ENCODE data around the gene CHCHD3. TPM values are rescaled to one million over a fixed set of nuclear protein-coding genes. Genes with fewer than 3 reads are reported as not detected.

CHCHD3 gene
- total RNA-seq, 1 experiment from 2014 or later: 114 TPM

DNA sequence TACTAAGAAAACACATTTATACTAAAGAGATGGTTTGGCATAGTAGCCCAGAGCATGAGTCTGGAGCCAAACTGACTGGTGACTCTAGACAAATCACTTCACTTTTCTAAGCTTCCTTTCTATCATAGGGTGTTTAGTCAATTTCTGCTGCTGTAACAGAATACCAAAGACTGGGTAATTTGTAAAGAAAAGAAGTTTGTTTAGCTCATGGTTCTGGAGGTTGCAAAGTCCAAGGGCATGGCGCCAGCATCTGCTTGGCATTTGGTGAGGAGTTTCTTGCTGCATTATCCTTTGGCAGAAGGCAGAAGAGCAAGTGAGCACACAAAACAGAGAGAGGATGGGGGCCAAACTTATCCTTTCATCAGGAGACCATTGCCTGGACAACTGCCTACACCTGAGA lies 146.3 kb downstream of the CHCHD3 start:
- Mint-ChIP-seq H3K4me1 (peaks cover 21% of the 10 kb centered on the region), H3K27ac (no peak overlapping the region), H3K9me3 (peaks cover 10% of the 10 kb centered on the region), H3K36me3 (peaks cover 4% of the 10 kb centered on the region; the same call in 1 of the 2 replicates), H3K27me3 (ENCODE audit: low read depth) (no peaks in the 10 kb centered on the region), H3K4me3 (no peak overlapping the region)
- ChIA-PET POLR2A (no interaction called here), CTCF (no interaction called here)
- ATAC-seq (no peak), DNase-seq (ENCODE audit: low spot score) (no peak)
- TF ChIP-seq TEAD1 (CRISPR knock-in tag; IDR thresholded peaks at IDR 0.05) (no peak), ESRRA (CRISPR knock-in tag; IDR thresholded peaks at IDR 0.05; ENCODE audit: borderline replicate concordance) (no peak), RELA (CRISPR knock-in tag; IDR thresholded peaks at IDR 0.05; ENCODE audit: borderline replicate concordance) (no peak), TCF7 (CRISPR knock-in tag; IDR thresholded peaks at IDR 0.05; ENCODE audit: low read depth) (no peak), NR3C1 (CRISPR knock-in tag; conservative IDR thresholded peaks at IDR 0.05; ENCODE audit: low read depth) (no peak)
- TF ChIP-seq, protein P1, sequence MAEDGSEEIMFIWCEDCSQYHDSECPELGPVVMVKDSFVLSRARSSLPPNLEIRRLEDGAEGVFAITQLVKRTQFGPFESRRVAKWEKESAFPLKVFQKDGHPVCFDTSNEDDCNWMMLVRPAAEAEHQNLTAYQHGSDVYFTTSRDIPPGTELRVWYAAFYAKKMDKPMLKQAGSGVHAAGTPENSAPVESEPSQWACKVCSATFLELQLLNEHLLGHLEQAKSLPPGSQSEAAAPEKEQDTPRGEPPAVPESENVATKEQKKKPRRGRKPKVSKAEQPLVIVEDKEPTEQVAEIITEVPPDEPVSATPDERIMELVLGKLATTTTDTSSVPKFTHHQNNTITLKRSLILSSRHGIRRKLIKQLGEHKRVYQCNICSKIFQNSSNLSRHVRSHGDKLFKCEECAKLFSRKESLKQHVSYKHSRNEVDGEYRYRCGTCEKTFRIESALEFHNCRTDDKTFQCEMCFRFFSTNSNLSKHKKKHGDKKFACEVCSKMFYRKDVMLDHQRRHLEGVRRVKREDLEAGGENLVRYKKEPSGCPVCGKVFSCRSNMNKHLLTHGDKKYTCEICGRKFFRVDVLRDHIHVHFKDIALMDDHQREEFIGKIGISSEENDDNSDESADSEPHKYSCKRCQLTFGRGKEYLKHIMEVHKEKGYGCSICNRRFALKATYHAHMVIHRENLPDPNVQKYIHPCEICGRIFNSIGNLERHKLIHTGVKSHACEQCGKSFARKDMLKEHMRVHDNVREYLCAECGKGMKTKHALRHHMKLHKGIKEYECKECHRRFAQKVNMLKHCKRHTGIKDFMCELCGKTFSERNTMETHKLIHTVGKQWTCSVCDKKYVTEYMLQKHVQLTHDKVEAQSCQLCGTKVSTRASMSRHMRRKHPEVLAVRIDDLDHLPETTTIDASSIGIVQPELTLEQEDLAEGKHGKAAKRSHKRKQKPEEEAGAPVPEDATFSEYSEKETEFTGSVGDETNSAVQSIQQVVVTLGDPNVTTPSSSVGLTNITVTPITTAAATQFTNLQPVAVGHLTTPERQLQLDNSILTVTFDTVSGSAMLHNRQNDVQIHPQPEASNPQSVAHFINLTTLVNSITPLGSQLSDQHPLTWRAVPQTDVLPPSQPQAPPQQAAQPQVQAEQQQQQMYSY (CRISPR knock-in tag; IDR thresholded peaks at IDR 0.05): no peak

DNA sequence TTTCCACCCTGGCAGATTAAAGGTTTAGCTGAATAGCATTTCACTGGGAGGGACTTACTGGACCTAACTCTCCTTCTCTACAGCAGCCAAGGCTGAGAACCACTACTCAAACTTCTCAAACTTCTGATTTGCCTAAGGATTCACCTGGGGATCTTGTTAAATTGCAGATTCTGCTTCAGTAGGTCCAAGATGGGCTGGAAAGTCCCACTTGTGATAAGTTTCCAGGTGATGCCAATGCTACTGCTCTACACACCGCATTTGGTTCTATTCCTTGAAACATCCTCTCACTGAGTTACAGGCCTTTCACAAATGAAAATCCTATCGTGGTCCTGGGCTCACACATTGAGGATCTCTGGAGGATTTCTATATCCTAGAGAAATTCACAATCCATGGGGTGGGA lies 147.9 kb downstream of the CHCHD3 start:
- ATAC-seq (no peak), DNase-seq (ENCODE audit: low spot score) (no peak)
- Mint-ChIP-seq H3K27ac (no peak overlapping the region), H3K36me3 (peaks cover 4% of the 10 kb centered on the region; the same call in 1 of the 2 replicates), H3K27me3 (ENCODE audit: low read depth) (no peaks in the 10 kb centered on the region), H3K9me3 (peaks cover 10% of the 10 kb centered on the region), H3K4me3 (no peak overlapping the region), H3K4me1 (peaks cover 21% of the 10 kb centered on the region)
- POLR2A ChIA-PET: no interaction called here
- CTCF ChIA-PET: no interaction called here
- TF ChIP-seq EMX1 (CRISPR knock-in tag; IDR thresholded peaks at IDR 0.05): no peak
- TF ChIP-seq, protein P2, sequence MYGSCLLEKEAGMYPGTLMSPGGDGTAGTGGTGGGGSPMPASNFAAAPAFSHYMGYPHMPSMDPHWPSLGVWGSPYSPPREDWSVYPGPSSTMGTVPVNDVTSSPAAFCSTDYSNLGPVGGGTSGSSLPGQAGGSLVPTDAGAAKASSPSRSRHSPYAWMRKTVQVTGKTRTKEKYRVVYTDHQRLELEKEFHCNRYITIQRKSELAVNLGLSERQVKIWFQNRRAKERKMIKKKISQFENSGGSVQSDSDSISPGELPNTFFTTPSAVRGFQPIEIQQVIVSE (CRISPR knock-in tag; IDR thresholded peaks at IDR 0.05; ENCODE audit: borderline replicate concordance): no peak
- TF ChIP-seq, protein P3, sequence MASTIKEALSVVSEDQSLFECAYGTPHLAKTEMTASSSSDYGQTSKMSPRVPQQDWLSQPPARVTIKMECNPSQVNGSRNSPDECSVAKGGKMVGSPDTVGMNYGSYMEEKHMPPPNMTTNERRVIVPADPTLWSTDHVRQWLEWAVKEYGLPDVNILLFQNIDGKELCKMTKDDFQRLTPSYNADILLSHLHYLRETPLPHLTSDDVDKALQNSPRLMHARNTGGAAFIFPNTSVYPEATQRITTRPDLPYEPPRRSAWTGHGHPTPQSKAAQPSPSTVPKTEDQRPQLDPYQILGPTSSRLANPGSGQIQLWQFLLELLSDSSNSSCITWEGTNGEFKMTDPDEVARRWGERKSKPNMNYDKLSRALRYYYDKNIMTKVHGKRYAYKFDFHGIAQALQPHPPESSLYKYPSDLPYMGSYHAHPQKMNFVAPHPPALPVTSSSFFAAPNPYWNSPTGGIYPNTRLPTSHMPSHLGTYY (CRISPR knock-in tag; IDR thresholded peaks at IDR 0.05): no peak
- TF ChIP-seq, protein P4, sequence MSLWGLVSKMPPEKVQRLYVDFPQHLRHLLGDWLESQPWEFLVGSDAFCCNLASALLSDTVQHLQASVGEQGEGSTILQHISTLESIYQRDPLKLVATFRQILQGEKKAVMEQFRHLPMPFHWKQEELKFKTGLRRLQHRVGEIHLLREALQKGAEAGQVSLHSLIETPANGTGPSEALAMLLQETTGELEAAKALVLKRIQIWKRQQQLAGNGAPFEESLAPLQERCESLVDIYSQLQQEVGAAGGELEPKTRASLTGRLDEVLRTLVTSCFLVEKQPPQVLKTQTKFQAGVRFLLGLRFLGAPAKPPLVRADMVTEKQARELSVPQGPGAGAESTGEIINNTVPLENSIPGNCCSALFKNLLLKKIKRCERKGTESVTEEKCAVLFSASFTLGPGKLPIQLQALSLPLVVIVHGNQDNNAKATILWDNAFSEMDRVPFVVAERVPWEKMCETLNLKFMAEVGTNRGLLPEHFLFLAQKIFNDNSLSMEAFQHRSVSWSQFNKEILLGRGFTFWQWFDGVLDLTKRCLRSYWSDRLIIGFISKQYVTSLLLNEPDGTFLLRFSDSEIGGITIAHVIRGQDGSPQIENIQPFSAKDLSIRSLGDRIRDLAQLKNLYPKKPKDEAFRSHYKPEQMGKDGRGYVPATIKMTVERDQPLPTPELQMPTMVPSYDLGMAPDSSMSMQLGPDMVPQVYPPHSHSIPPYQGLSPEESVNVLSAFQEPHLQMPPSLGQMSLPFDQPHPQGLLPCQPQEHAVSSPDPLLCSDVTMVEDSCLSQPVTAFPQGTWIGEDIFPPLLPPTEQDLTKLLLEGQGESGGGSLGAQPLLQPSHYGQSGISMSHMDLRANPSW (CRISPR knock-in tag; conservative IDR thresholded peaks at IDR 0.05; ENCODE audit: low read depth): no peak
- TF ChIP-seq, protein P5, sequence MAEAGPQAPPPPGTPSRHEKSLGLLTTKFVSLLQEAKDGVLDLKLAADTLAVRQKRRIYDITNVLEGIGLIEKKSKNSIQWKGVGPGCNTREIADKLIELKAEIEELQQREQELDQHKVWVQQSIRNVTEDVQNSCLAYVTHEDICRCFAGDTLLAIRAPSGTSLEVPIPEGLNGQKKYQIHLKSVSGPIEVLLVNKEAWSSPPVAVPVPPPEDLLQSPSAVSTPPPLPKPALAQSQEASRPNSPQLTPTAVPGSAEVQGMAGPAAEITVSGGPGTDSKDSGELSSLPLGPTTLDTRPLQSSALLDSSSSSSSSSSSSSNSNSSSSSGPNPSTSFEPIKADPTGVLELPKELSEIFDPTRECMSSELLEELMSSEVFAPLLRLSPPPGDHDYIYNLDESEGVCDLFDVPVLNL (CRISPR knock-in tag; IDR thresholded peaks at IDR 0.05; ENCODE audit: borderline replicate concordance, low read depth): no peak
- no peak for TF ChIP-seq ZNF232 (CRISPR knock-in tag; IDR thresholded peaks at IDR 0.05)
- no peak for TF ChIP-seq NFYB (CRISPR knock-in tag; conservative IDR thresholded peaks at IDR 0.05; ENCODE audit: low read depth)
- no peak for TF ChIP-seq TEAD4 (CRISPR knock-in tag; IDR thresholded peaks at IDR 0.05)
- no peak for TF ChIP-seq GABPB1 (CRISPR knock-in tag; IDR thresholded peaks at IDR 0.05)
- TF ChIP-seq PRRX2 (CRISPR knock-in tag; IDR thresholded peaks at IDR 0.05): no peak
- TF ChIP-seq CREB1 (CRISPR knock-in tag; IDR thresholded peaks at IDR 0.05): no peak
- no peak for TF ChIP-seq OVOL2 (CRISPR knock-in tag; IDR thresholded peaks at IDR 0.05; ENCODE audit: borderline replicate concordance)
- TF ChIP-seq, protein P6, sequence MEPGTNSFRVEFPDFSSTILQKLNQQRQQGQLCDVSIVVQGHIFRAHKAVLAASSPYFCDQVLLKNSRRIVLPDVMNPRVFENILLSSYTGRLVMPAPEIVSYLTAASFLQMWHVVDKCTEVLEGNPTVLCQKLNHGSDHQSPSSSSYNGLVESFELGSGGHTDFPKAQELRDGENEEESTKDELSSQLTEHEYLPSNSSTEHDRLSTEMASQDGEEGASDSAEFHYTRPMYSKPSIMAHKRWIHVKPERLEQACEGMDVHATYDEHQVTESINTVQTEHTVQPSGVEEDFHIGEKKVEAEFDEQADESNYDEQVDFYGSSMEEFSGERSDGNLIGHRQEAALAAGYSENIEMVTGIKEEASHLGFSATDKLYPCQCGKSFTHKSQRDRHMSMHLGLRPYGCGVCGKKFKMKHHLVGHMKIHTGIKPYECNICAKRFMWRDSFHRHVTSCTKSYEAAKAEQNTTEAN (CRISPR knock-in tag; IDR thresholded peaks at IDR 0.05): no peak
- TF ChIP-seq, protein P7, sequence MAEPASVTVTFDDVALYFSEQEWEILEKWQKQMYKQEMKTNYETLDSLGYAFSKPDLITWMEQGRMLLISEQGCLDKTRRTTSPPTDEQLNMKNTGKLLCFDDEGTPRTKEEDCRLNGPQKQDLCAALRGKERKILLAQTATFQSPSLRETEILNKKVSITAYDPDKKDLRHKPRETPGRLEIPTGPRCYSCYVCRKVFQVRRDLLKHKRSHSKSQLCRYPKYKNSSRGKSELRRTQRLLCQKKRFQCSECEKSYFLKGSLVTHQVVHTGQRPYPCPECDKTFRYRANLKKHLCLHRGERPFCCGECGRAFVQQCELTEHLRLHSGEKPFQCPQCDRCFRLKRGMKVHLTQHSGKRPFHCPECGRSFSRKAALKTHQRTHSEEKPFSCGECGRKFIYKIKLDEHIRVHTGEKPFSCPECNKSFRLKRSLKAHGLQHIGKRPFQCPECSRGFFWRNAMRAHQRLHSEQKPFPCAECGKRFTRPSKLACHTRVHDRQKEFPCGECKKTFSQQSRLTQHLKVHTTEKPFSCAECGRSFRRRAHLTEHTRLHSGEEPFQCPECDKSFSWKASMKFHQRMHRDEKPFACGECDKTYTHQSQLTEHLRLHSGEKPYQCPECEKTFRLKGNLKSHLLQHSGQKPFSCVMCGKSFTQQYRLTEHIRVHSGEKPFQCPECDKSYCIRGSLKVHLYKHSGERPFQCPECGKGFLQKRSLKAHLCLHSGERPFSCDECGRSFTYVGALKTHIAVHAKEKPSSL (CRISPR knock-in tag; conservative IDR thresholded peaks at IDR 0.05): no peak

All from WTC11 (cell line).